KMS-11 (cell line): ENCODE results near the gene GPR68.
A peak's percentile ranks its signal among the peaks of the same experiment; 100 is the strongest.

ENCODE experiments used
- H2AFZ ChIP-seq: fragments of 200-600 bp; sonication (generic); 2 replicates; pipeline ENCODE4 v1.6.1; 2016; ENCODE audit warnings: antibody characterized with exemption, mixed run types, low read depth
- H3K27ac ChIP-seq: fragments of 200-600 bp; sonication (generic); 2 replicates; pipeline ENCODE4 v1.6.1; 2016; ENCODE audit warnings: mild to moderate bottlenecking, mixed run types
- H3K27me3 ChIP-seq: fragments of 200-600 bp; sonication (generic); 2 replicates; pipeline ENCODE4 v1.6.1; 2017; ENCODE audit warnings: mild to moderate bottlenecking, low read depth, mixed run types, moderate library complexity; ENCODE audit not compliant: insufficient read depth
- H3K36me3 ChIP-seq: fragments of 200-600 bp; sonication (generic); 2 replicates; pipeline ENCODE4 v1.6.1; 2017; ENCODE audit warnings: mild to moderate bottlenecking, mixed run types; ENCODE audit not compliant: insufficient read depth
- H3K4me1 ChIP-seq: fragments of 200-600 bp; sonication (generic); 2 replicates; pipeline ENCODE4 v1.6.1; 2016; ENCODE audit warnings: mild to moderate bottlenecking, low read depth, mixed run types; ENCODE audit not compliant: poor library complexity, severe bottlenecking
- H3K4me2 ChIP-seq: fragments of 200-600 bp; sonication (generic); 2 replicates; pipeline ENCODE4 v1.7.0; 2016; ENCODE audit warnings: mild to moderate bottlenecking, mixed run types
- H3K4me3 ChIP-seq: fragments of 200-600 bp; sonication (generic); IDR thresholded peaks from 2 replicates; pipeline ENCODE4 v1.6.1; 2017; ENCODE audit warnings: low read depth, low read length, mixed read lengths; ENCODE audit not compliant: insufficient read depth
- H3K79me2 ChIP-seq: fragments of 200-600 bp; sonication (generic); 2 replicates; pipeline ENCODE4 v1.6.1; 2016; ENCODE audit warnings: low read depth, mixed run types; ENCODE audit not compliant: insufficient read depth
- H3K9ac ChIP-seq: fragments of 200-600 bp; sonication (generic); 2 replicates; pipeline ENCODE4 v1.6.1; 2016; ENCODE audit warnings: mild to moderate bottlenecking, mixed run types
- H4K20me1 ChIP-seq: fragments of 200-600 bp; sonication (generic); 2 replicates; pipeline ENCODE4 v1.6.1; 2016; ENCODE audit warnings: mild to moderate bottlenecking, mixed run types; ENCODE audit not compliant: insufficient read depth
- TF ChIP-seq, protein P1 (sequence below): fragments of 200-600 bp; sonication (generic); conservative IDR thresholded peaks from 2 replicates; pipeline ENCODE4 v1.6.1; 2017; ENCODE audit warnings: low read depth, mild to moderate bottlenecking, antibody characterized with exemption, low read length, moderate library complexity, mixed read lengths

GPR68 gene

DNA sequence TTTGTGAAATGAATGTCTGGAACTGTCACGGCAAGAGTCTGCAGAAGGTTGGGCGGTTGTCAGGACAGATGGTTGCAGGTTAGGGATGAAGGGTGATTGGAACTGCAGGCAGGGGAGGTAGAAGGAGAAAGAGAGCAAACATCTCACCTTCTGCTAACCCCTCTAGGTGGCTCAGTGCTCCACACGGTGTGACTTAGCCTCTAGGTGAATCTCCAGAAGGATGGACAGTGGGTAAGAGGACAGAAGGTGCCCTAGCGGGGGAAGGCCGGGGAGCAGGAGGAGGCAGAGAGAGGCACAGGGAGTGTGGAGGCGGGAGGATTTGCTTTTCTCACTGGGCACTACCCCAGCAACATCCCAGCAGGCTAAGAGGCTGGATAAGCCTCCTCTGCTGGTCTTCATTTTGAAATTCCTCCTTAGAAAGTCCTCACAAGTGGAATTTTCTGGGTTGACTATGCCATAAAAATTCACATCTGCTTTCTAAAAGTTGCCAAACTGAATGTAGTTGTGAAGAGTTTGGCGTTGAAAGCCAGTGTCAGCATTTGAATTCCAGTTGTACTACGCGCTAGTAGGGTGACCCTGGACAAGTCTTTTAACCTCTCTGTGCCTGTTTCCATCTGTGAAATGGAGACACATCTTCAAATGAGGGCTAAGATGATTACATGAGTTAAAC is 10.7 kb upstream of the GPR68 start:
- Histone ChIP-seq H3K4me3 (no peak overlapping the region), H3K4me1 (peaks cover 38% of the 10 kb centered on the region), H3K36me3 (no peaks in the 10 kb centered on the region), H4K20me1 (no peaks in the 10 kb centered on the region), H3K4me2 (no peak overlapping the region), H3K27ac (no peak overlapping the region), H3K79me2 (no peaks in the 10 kb centered on the region), H3K9ac (no peak overlapping the region), H3K27me3 (no peaks in the 10 kb centered on the region), H2AFZ (no peak overlapping the region)
- TF ChIP-seq, protein P1, sequence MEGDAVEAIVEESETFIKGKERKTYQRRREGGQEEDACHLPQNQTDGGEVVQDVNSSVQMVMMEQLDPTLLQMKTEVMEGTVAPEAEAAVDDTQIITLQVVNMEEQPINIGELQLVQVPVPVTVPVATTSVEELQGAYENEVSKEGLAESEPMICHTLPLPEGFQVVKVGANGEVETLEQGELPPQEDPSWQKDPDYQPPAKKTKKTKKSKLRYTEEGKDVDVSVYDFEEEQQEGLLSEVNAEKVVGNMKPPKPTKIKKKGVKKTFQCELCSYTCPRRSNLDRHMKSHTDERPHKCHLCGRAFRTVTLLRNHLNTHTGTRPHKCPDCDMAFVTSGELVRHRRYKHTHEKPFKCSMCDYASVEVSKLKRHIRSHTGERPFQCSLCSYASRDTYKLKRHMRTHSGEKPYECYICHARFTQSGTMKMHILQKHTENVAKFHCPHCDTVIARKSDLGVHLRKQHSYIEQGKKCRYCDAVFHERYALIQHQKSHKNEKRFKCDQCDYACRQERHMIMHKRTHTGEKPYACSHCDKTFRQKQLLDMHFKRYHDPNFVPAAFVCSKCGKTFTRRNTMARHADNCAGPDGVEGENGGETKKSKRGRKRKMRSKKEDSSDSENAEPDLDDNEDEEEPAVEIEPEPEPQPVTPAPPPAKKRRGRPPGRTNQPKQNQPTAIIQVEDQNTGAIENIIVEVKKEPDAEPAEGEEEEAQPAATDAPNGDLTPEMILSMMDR: no peak

DNA sequence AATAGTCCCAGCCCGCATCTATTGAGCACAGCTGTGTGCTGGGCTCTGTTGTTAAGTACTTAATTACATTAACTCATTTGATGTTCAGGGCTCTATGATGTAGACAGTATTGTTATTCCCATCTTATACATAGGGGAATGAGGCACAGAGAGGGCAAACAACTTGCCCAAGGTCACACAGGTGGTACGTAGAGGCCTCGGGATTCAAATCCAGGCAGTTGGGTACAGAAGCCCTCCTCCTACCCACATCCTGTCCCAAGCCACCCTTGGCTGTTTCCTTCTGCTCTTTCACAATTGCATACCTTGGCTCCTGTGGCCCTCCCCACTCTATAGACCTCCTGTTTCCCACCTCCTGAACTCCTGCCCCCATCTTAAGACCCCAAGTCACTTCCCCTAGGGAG is 10.0 kb upstream of the GPR68 start:
- peaks cover 45% of the 10 kb centered on the region for H3K4me1 ChIP-seq
- H3K27me3 ChIP-seq: no peaks in the 10 kb centered on the region
- H3K27ac ChIP-seq: no peak overlapping the region
- TF ChIP-seq, protein P1: no peak
- no peaks in the 10 kb centered on the region for H3K36me3 ChIP-seq
- H2AFZ ChIP-seq: no peak overlapping the region
- H3K4me3 ChIP-seq: no peak overlapping the region
- no peaks in the 10 kb centered on the region for H4K20me1 ChIP-seq
- no peak overlapping the region for H3K9ac ChIP-seq
- no peaks in the 10 kb centered on the region for H3K79me2 ChIP-seq
- H3K4me2 ChIP-seq: no peak overlapping the region

DNA sequence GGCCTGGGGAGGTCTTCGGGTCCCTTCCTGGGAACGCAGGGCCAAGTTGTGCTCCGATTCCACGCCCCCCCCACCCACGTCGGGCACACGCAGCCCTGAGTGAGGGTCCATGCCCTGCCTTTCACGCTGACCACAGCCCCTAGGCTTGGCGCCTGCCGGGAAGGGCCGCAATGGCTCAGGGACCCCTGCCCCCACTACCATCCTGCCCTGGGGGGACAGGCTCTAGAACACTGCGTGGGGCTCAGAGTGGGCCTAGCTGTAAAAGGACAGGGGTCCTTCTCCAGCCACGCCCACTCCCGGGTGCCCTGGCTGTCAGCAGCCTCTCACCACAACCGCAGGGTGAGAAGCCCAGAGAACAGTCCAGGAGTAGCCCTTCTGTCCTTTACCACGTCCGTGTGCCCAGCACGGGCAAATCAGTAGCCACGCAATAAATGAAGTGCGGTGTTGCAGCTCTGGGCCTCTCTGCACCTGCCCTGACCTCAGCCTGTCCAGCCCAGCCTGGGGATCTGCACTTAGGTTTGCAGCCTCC is 9.4 kb upstream of the GPR68 start:
- no peaks in the 10 kb centered on the region for H3K79me2 ChIP-seq
- no peaks in the 10 kb centered on the region for H4K20me1 ChIP-seq
- H3K36me3 ChIP-seq: no peaks in the 10 kb centered on the region
- H3K9ac ChIP-seq: no peak overlapping the region
- H2AFZ ChIP-seq: peak overlapping the region; percentile 44
- H3K27ac ChIP-seq: no peak overlapping the region
- no peak overlapping the region for H3K4me2 ChIP-seq
- no peaks in the 10 kb centered on the region for H3K27me3 ChIP-seq
- TF ChIP-seq, protein P1: no peak
- H3K4me3 ChIP-seq: no peak overlapping the region
- H3K4me1 ChIP-seq: peaks cover 51% of the 10 kb centered on the region

DNA sequence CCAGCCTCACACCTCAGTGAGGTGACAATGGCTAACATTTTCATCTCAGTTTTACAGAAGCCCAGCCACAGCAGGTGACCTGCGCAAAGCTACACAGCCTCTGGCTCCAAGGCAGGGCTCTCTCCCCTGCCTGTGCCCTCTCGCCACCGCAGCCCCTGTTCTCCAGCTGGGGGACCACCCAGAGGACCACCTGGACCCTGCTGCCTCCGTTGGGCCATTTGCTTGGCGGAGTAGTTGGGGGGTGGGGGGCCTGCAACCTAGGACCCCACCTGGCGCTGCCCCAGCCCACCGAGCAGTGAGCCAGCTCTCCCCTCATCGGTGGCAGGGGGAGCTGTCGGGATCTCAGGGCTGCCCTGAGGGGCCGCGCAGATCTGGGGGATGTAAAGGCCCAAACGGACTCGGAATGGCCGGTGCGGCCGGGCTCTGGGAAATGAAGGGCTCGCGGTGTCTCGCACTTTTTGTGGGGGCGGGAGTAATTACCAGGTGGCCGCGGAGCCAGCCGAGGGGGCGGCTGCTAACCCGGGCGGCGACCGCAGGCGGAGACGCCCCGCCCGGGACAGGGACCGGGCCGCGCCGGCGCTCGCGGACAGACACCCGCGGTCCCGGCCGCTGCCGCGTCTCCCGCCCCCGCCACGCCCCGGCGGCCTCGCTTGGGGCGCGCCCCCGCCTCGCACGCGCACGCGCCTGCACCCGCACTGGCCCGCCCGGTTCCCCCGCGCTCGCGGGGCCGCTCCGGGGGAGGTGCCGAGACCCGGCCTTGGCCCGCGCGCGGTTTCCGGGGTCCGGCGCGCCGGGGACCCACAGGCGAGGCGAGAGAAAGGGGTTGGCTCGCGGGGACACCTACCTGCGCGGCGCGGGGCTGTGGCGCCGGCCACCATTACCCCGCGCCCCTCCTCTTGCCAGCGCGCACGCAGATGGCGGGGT is 8.6 kb upstream of the GPR68 start:
- no peaks in the 10 kb centered on the region for H3K36me3 ChIP-seq
- no peak overlapping the region for H3K4me3 ChIP-seq
- H3K4me2 ChIP-seq: peak overlapping the region; percentile 89
- no peaks in the 10 kb centered on the region for H4K20me1 ChIP-seq
- TF ChIP-seq, protein P1: no peak
- no peaks in the 10 kb centered on the region for H3K79me2 ChIP-seq
- no peak overlapping the region for H3K27ac ChIP-seq
- H3K27me3 ChIP-seq: no peaks in the 10 kb centered on the region
- H3K9ac ChIP-seq: peak overlapping the region; percentile 32; the same call in 1 of the 2 replicates
- peak overlapping the region; percentile 49 for H2AFZ ChIP-seq
- H3K4me1 ChIP-seq: peaks cover 56% of the 10 kb centered on the region
